H1 (cell line): ENCODE results near the gene PRPF39. TPM values are rescaled to one million over a fixed set of nuclear protein-coding genes. Genes with fewer than 3 reads are reported as not detected.

ENCODE experiments used
- CTCF ChIA-PET: fragments of 300-600 bp; sonication (Branson Sonifier 250); formaldehyde crosslinking; loops from one replicate; lab custom pipeline; 2021; ENCODE audit not compliant: partially characterized antibody; lab: Charles Lee
- POLR2A ChIA-PET: fragments of 300-600 bp; sonication (Branson Sonifier 250); formaldehyde crosslinking; loops from one replicate; lab custom pipeline; 2021; ENCODE audit warnings: inconsistent platforms; ENCODE audit not compliant: partially characterized antibody; lab: Charles Lee
- DNase-seq, 2 experiments: peaks; one replicate each; pipeline versions ENCODE4 v3.0.0 to v3.0.0-alpha.2; 2010 to 2022; ENCODE audit warnings: low spot score in 2 of 2, low read depth in 1 of 2, mixed read lengths in 1 of 2
- FAIRE-seq: peaks from 2 replicates; lab custom pipeline; 2011; peaks lifted over from hg19 to GRCh38; lab: Jason Lieb, UNC
- H2AFZ ChIP-seq: 2 replicates; pipeline ENCODE4 v1.8.1; 2012; ENCODE audit warnings: low read length, inconsistent platforms
- H2AK5ac ChIP-seq: 2 replicates; pipeline ENCODE4 v1.6.1; 2013; ENCODE audit warnings: low read depth, low read length
- H2BK120ac ChIP-seq: replicated peaks from 2 replicates; pipeline ENCODE3; 2013; ENCODE audit warnings: low read depth, low read length, inconsistent platforms
- H2BK12ac ChIP-seq: 2 replicates; pipeline ENCODE4 v1.6.1; 2013; ENCODE audit warnings: low read depth, low read length
- H2BK15ac ChIP-seq: 2 replicates; pipeline ENCODE4 v1.6.1; 2013; ENCODE audit warnings: low read length
- H2BK20ac ChIP-seq: 2 replicates; pipeline ENCODE4 v1.6.1; 2013; ENCODE audit warnings: low read length
- H2BK5ac ChIP-seq: 2 replicates; pipeline ENCODE4 v1.6.1; 2013; ENCODE audit warnings: low read depth, low read length
- H3K14ac ChIP-seq: 2 replicates; pipeline ENCODE4 v1.6.1; 2013; ENCODE audit warnings: inconsistent platforms; ENCODE audit not compliant: insufficient read length
- H3K18ac ChIP-seq: 2 replicates; pipeline ENCODE4 v1.6.1; 2013; ENCODE audit warnings: low read length; ENCODE audit errors: extremely low read depth
- H3K23ac ChIP-seq: 2 replicates; pipeline ENCODE4 v1.6.1; 2013; ENCODE audit warnings: inconsistent platforms; ENCODE audit not compliant: insufficient read length
- H3K23me2 ChIP-seq: 2 replicates; pipeline ENCODE4 v1.6.1; 2013; ENCODE audit warnings: low read depth, low read length
- H3K27ac ChIP-seq: 2 replicates; pipeline ENCODE4 v1.6.1; 2011; ENCODE audit warnings: low read depth, low read length, inconsistent platforms
- H3K27me3 ChIP-seq, 4 experiments: replicated peaks in 1 of 4; 1 replicate in 1 of 4; 2 replicates in 3 of 4; pipeline versions ENCODE4 v1.6.1 to v1.8.1; 2011 to 2013; ENCODE audit warnings: low read length in 3 of 4, mild to moderate bottlenecking in 3 of 4, inconsistent platforms in 2 of 4, mixed read lengths in 2 of 4, moderate library complexity in 1 of 4; ENCODE audit not compliant: control insufficient read depth in 3 of 4, insufficient read depth in 3 of 4; ENCODE audit errors: extremely low read depth in 1 of 4
- H3K36me3 ChIP-seq, 4 experiments: 2 replicates each; pipeline versions ENCODE4 v1.6.1 to v1.8.1; 2011 to 2013; ENCODE audit warnings: mild to moderate bottlenecking in 4 of 4, low read length in 3 of 4, moderate library complexity in 2 of 4, control low read depth in 1 of 4, inconsistent platforms in 1 of 4; ENCODE audit not compliant: insufficient read depth in 4 of 4, control insufficient read depth in 2 of 4
- H3K4ac ChIP-seq: replicated peaks from 2 replicates; pipeline ENCODE3; 2013; ENCODE audit warnings: low read length, low read depth, mixed read lengths, inconsistent platforms; ENCODE audit not compliant: insufficient read length
- H3K4me1 ChIP-seq, 4 experiments: replicated peaks in 1 of 4; 1 replicate in 1 of 4; 2 replicates in 3 of 4; pipeline versions ENCODE4 v1.6.1 to v1.8.1; 2011 to 2013; ENCODE audit warnings: low read length in 3 of 4, inconsistent platforms in 2 of 4, mixed read lengths in 1 of 4; ENCODE audit not compliant: insufficient read depth in 4 of 4, control insufficient read depth in 3 of 4
- H3K4me2 ChIP-seq, 2 experiments: 2 replicates each; pipeline versions ENCODE4 v1.6.1 to v1.8.1; 2011 to 2013; ENCODE audit warnings: low read depth in 2 of 2, low read length in 2 of 2, control low read depth in 1 of 2, inconsistent platforms in 1 of 2, mild to moderate bottlenecking in 1 of 2; ENCODE audit not compliant: insufficient read depth in 1 of 2
- H3K4me3 ChIP-seq, 4 experiments: fragments of 200-600, 300-600 bp in 1 of 4; sonication (generic), shearing (Covaris generic), sonication (Bioruptor Twin) in 1 of 4; 2 replicates each; pipeline versions ENCODE4 v1.5.1 to v1.8.1; 2011 to 2016; ENCODE audit warnings: low read length in 4 of 4, low read depth in 3 of 4, control low read depth in 2 of 4, inconsistent platforms in 2 of 4, mild to moderate bottlenecking in 2 of 4, mixed read lengths in 1 of 4, moderate library complexity in 1 of 4; ENCODE audit not compliant: insufficient read depth in 2 of 4; ENCODE audit errors: extremely low read depth in 1 of 4
- H3K56ac ChIP-seq: replicated peaks from 2 replicates; pipeline ENCODE3; 2013; ENCODE audit warnings: low read depth, mild to moderate bottlenecking, mixed read lengths, low read length, inconsistent platforms; ENCODE audit not compliant: insufficient read length
- H3K79me1 ChIP-seq: 2 replicates; pipeline ENCODE4 v1.6.1; 2013; ENCODE audit warnings: low read depth, low read length, control low read depth
- H3K79me2 ChIP-seq, 2 experiments: 2 replicates each; pipeline versions ENCODE4 v1.6.1 to v1.8.1; 2012 to 2013; ENCODE audit warnings: low read length in 2 of 2, mild to moderate bottlenecking in 2 of 2, inconsistent platforms in 1 of 2; ENCODE audit not compliant: insufficient read depth in 2 of 2, control insufficient read depth in 1 of 2
- H3K9ac ChIP-seq, 4 experiments: replicated peaks in 1 of 4; 1 replicate in 1 of 4; 2 replicates in 3 of 4; pipeline versions ENCODE4 v1.6.1 to v1.8.1; 2011 to 2013; ENCODE audit warnings: low read depth in 3 of 4, low read length in 3 of 4, control low read depth in 2 of 4, mild to moderate bottlenecking in 2 of 4, moderate library complexity in 2 of 4, inconsistent platforms in 1 of 4; ENCODE audit errors: extremely low read depth in 1 of 4
- H3K9me3 ChIP-seq, 2 experiments: 2 replicates each; pipeline versions ENCODE4 v1.6.1 to v1.8.1; 2012 to 2013; ENCODE audit warnings: mild to moderate bottlenecking in 2 of 2, moderate library complexity in 2 of 2, control low read depth in 1 of 2, inconsistent platforms in 1 of 2, low read depth in 1 of 2, low read length in 1 of 2, mixed read lengths in 1 of 2; ENCODE audit not compliant: insufficient read depth in 2 of 2
- H4K20me1 ChIP-seq, 2 experiments: replicated peaks in 1 of 2; 2 replicates each; pipeline versions ENCODE3 to v1.8.1; 2011 to 2013; ENCODE audit warnings: inconsistent platforms in 2 of 2, low read length in 2 of 2, mild to moderate bottlenecking in 1 of 2; ENCODE audit not compliant: insufficient read depth in 2 of 2, control insufficient read depth in 1 of 2
- H4K5ac ChIP-seq: 2 replicates; pipeline ENCODE4 v1.6.1; 2013; ENCODE audit warnings: low read length, low read depth, mixed read lengths, inconsistent platforms; ENCODE audit not compliant: insufficient read length
- H4K8ac ChIP-seq: 2 replicates; pipeline ENCODE4 v1.8.0; 2013; ENCODE audit warnings: mild to moderate bottlenecking, moderate library complexity, low read length, inconsistent platforms; ENCODE audit not compliant: insufficient read depth; ENCODE audit errors: extremely low read depth
- H4K91ac ChIP-seq: replicated peaks from 2 replicates; pipeline ENCODE3; 2013; ENCODE audit warnings: low read length, mixed read lengths, inconsistent platforms; ENCODE audit not compliant: insufficient read length
- ATF3 ChIP-seq: IDR thresholded peaks from 2 replicates; pipeline ENCODE4 v1.6.1; 2011; ENCODE audit warnings: low read depth, mild to moderate bottlenecking, low read length; ENCODE audit not compliant: insufficient read depth
- BACH1 ChIP-seq: IDR thresholded peaks from 2 replicates; pipeline ENCODE4 v1.6.1; 2012; ENCODE audit warnings: low read length, improper control_type of control experiment
- EZH2 ChIP-seq: fragments of 200-600 bp; sonication (generic); IDR thresholded peaks from 2 replicates; pipeline ENCODE4 v1.7.1; 2012; ENCODE audit warnings: low read depth, mild to moderate bottlenecking, moderate library complexity, low read length, inconsistent platforms; ENCODE audit not compliant: severe bottlenecking
- GABPA ChIP-seq: IDR thresholded peaks from 2 replicates; pipeline ENCODE4 v1.6.1; 2011; ENCODE audit warnings: mild to moderate bottlenecking, low read length, moderate library complexity, borderline replicate concordance; ENCODE audit not compliant: insufficient read depth
- JUND ChIP-seq: IDR thresholded peaks from 2 replicates; pipeline ENCODE4 v1.6.1; 2011; ENCODE audit warnings: mild to moderate bottlenecking, improper control_type of control experiment, low read length
- MAX ChIP-seq: IDR thresholded peaks from 2 replicates; pipeline ENCODE4 v1.6.1; 2012; ENCODE audit warnings: inconsistent platforms
- NRF1 ChIP-seq: IDR thresholded peaks from 2 replicates; pipeline ENCODE4 v1.6.1; 2011; ENCODE audit warnings: mild to moderate bottlenecking, low read depth, low read length, improper control_type of control experiment
- POLR2A ChIP-seq, 2 experiments: IDR thresholded peaks; 1 replicate in 1 of 2; 2 replicates in 1 of 2; pipeline ENCODE4 v1.6.1; 2011; ENCODE audit warnings: low read depth in 2 of 2, low read length in 2 of 2, mild to moderate bottlenecking in 2 of 2; ENCODE audit errors: control extremely low read depth in 1 of 2
- RFX5 ChIP-seq: IDR thresholded peaks from 2 replicates; pipeline ENCODE4 v1.6.1; 2011; ENCODE audit warnings: low read depth, low read length, improper control_type of control experiment, borderline replicate concordance
- SIN3A ChIP-seq, 2 experiments: IDR thresholded peaks in 1 of 2; conservative IDR thresholded peaks in 1 of 2; 2 replicates each; pipeline ENCODE4 v1.6.1; 2011 to 2012; ENCODE audit warnings: low read length in 2 of 2, improper control_type of control experiment in 1 of 2, low read depth in 1 of 2, mild to moderate bottlenecking in 1 of 2
- SIX5 ChIP-seq: IDR thresholded peaks from 2 replicates; pipeline ENCODE4 v1.6.1; 2011; ENCODE audit warnings: mild to moderate bottlenecking, low read depth, low read length
- SP1 ChIP-seq: IDR thresholded peaks from 2 replicates; pipeline ENCODE4 v1.6.1; 2011; ENCODE audit warnings: low read depth, low read length
- SP4 ChIP-seq: IDR thresholded peaks from 2 replicates; pipeline ENCODE4 v1.6.1; 2012; ENCODE audit warnings: low read length, inconsistent platforms
- TCF12 ChIP-seq: IDR thresholded peaks from 2 replicates; pipeline ENCODE4 v1.6.1; 2011; ENCODE audit warnings: low read depth, mild to moderate bottlenecking, low read length
- WGBS, 2 experiments: shearing (Covaris generic) in 1 of 2; methylation state at CpG; one replicate each; pipeline versions ENCODE4 v1.1.6 to v1.1.7; 2013 to 2015; ENCODE audit warnings: low lambda C conversion rate in 2 of 2, mixed read lengths in 2 of 2, inconsistent platforms in 1 of 2, low coverage in 1 of 2, missing lambda C conversion rate in 1 of 2; ENCODE audit not compliant: insufficient replicate concordance in 2 of 2, insufficient coverage in 1 of 2, insufficient read length in 1 of 2; ENCODE audit errors: extremely low coverage in 1 of 2, missing lambda C conversion rate in 1 of 2; 5-methylcytosine and 5-hydroxymethylcytosine counted together
- polyA plus RNA-seq, 7 experiments: library from polyadenylated mRNA; depleted of rRNA in 3 of 7; stranded (reverse) in 5 of 7; unstranded in 2 of 7; fragments of >200 nt in 5 of 7; fragments of 200-250 nt in 2 of 7; gene quantifications; 1 replicate in 5 of 7; 2 replicates in 1 of 7; 4 replicates in 1 of 7; pipeline versions ENCODE4 v1.2.1 to v1.2.3, GENCODE V29; 2011 to 2013; ENCODE audit warnings: missing spikeins in 2 of 7, mixed read lengths in 2 of 7
- total RNA-seq: library from RNA; stranded (reverse); fragmentation: NEBNext Ultra II Directional; extraction: Animal tissue kit (Norgen Biotek cat#: 25700); gene quantifications from 2 replicates; pipeline ENCODE4 v1.2.1, GENCODE V29; 2021

The PRPF39 gene
- total and polyA plus RNA-seq, 2 of the 8 experiments (the other 6 are each of a cell fraction or from before 2014, with no cell fraction given), result 22.4 to 43.3 TPM

GRCh38 chr14:45073231-45073879 lies 10.6 kb upstream of the PRPF39 start:
- H3K27me3 ChIP-seq, result no peaks in the 10 kb centered on the region
- no peak overlapping the region for H4K8ac ChIP-seq
- no peak overlapping the region for H2BK20ac ChIP-seq
- CTCF ChIA-PET, result no interaction called here
- no peak overlapping the region for H3K4ac ChIP-seq
- no peak overlapping the region for H3K27ac ChIP-seq
- no peak overlapping the region for H3K18ac ChIP-seq
- no peak for DNase-seq
- H3K79me2 ChIP-seq, result no peaks in the 10 kb centered on the region
- WGBS, 2 experiments, result 91% methylated on average over 5 of the region's 5 CpGs; no CpG with 5 or more reads in 1 of the 2 experiments
- H3K23me2 ChIP-seq, result no peaks in the 10 kb centered on the region; the same call in 1 of the 2 replicates
- POLR2A ChIA-PET, result interaction anchor here (0.6 kb wide), 1 partner anchor 62 kb away, joined by 3 read pairs; no protein-coding TSS in a partner anchor
- H4K20me1 ChIP-seq, result no peaks in the 10 kb centered on the region
- no peak overlapping the region for H2AFZ ChIP-seq
- H3K14ac ChIP-seq, result no peak overlapping the region
- H2AK5ac ChIP-seq, result no peak overlapping the region
- no peaks in the 10 kb centered on the region for H3K79me1 ChIP-seq
- no peak overlapping the region for H3K23ac ChIP-seq
- H2BK15ac ChIP-seq, result no peak overlapping the region
- no peaks in the 10 kb centered on the region for H3K4me1 ChIP-seq
- H3K56ac ChIP-seq, result no peak overlapping the region
- H3K4me3 ChIP-seq, result no peak overlapping the region
- no peak for FAIRE-seq
- H2BK120ac ChIP-seq, result no peak overlapping the region
- H3K9me3 ChIP-seq, result no peaks in the 10 kb centered on the region
- H2BK12ac ChIP-seq, result no peak overlapping the region
- no peak overlapping the region for H3K4me2 ChIP-seq
- H3K36me3 ChIP-seq, result peaks cover 0 to 2% (median 0%) of the 10 kb centered on the region in 4 experiments; a peak in 2 of 8 replicates
- no peak overlapping the region for H2BK5ac ChIP-seq
- no peak overlapping the region for H4K5ac ChIP-seq
- H4K91ac ChIP-seq, result no peak overlapping the region
- no peak overlapping the region for H3K9ac ChIP-seq
- TF ChIP-seq SIX5 (no peak), SP1 (no peak), POLR2A (IDR thresholded peaks at IDR 0.05; ENCODE audit: control extremely low read depth in 1 of 2, low read depth in 2 of 2, low read length in 2 of 2) (no peak), BACH1 (no peak), ATF3 (no peak), GABPA (no peak), SIN3A (conservative IDR thresholded peaks at IDR 0.05 in 1 of 2, IDR thresholded peaks at IDR 0.05 in 1 of 2; ENCODE audit: low read depth in 1 of 2, low read length in 2 of 2) (no peak), SP4 (no peak), JUND (no peak), TCF12 (no peak), RFX5 (no peak), EZH2 (no peak), NRF1 (no peak), MAX (no peak)
